ENCODE data around the gene KLF9. TPM values are rescaled to one million over a fixed set of nuclear protein-coding genes. Genes with fewer than 3 reads are reported as not detected.
A peak's percentile ranks its signal among the peaks of the same experiment; 100 is the strongest.

The KLF9 gene
- total RNA-seq, 3 donors from 2014 or later = 129 to 223 (median 206) TPM

GRCh38 chr9:70389188-70389587 is 25.3 kb downstream of the KLF9 start:
- H3K27ac ChIP-seq = no peak overlapping the region
- no peak for DNase-seq (ENCODE audit: low spot score in 2 of 2)
- peak overlapping the region in 1 of 3 donors; percentile 33 for H3K4me3 ChIP-seq
- intact Hi-C loops (cut with DNase I; ENCODE audit: low total_unique reads) = no loop called here
- H3K9me3 ChIP-seq = no peaks in the 10 kb centered on the region
- peaks cover 0 to 12% of the 10 kb centered on the region in 2 donors for H3K4me1 ChIP-seq
- TF ChIP-seq POLR2AphosphoS5 (IDR thresholded peaks at IDR 0.05) = peak in 1 of 3 donors; percentile 8
- TF ChIP-seq, protein P1, sequence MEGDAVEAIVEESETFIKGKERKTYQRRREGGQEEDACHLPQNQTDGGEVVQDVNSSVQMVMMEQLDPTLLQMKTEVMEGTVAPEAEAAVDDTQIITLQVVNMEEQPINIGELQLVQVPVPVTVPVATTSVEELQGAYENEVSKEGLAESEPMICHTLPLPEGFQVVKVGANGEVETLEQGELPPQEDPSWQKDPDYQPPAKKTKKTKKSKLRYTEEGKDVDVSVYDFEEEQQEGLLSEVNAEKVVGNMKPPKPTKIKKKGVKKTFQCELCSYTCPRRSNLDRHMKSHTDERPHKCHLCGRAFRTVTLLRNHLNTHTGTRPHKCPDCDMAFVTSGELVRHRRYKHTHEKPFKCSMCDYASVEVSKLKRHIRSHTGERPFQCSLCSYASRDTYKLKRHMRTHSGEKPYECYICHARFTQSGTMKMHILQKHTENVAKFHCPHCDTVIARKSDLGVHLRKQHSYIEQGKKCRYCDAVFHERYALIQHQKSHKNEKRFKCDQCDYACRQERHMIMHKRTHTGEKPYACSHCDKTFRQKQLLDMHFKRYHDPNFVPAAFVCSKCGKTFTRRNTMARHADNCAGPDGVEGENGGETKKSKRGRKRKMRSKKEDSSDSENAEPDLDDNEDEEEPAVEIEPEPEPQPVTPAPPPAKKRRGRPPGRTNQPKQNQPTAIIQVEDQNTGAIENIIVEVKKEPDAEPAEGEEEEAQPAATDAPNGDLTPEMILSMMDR (IDR thresholded peaks at IDR 0.05) = no peak
- peaks cover 4% of the 10 kb centered on the region for H3K36me3 ChIP-seq
- no peaks in the 10 kb centered on the region for H3K27me3 ChIP-seq

GRCh38 chr9:70387663-70388062 is 26.8 kb downstream of the KLF9 start:
- H3K4me1 ChIP-seq = peaks cover 0 to 12% of the 10 kb centered on the region in 2 donors
- no peaks in the 10 kb centered on the region for H3K9me3 ChIP-seq
- H3K36me3 ChIP-seq = peaks cover 4% of the 10 kb centered on the region
- intact Hi-C loops (cut with DNase I; ENCODE audit: low total_unique reads) = no loop called here
- no peaks in the 10 kb centered on the region for H3K27me3 ChIP-seq
- H3K4me3 ChIP-seq = no peak overlapping the region
- no peak for DNase-seq (ENCODE audit: low spot score in 2 of 2)
- no peak overlapping the region for H3K27ac ChIP-seq
- TF ChIP-seq, protein P1 (IDR thresholded peaks at IDR 0.05) = no peak
- TF ChIP-seq POLR2AphosphoS5 (IDR thresholded peaks at IDR 0.05) (peak in 2 of 3 donors; percentile 9 to 27), POLR2A (IDR thresholded peaks at IDR 0.05) (no peak)

DNA sequence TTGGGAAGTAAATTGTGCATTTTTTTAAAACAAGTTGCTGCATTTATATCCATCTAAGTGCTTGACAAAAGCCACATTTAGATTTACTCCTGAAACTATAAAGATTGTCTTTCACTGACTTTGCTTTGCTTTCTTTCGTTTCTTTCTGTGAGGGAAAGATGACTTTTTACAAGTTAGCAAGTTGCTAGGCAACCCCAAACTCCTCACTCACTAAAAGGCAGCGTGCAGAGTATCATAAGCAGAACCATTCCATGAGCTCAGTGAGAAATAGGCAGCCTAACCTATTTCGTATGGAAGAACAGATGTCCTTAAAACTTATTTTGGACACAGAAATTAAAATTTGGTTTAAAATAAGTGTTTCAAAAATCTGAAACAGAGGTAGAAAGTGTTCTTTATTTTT is 29.0 kb downstream of the KLF9 start:
- no peaks in the 10 kb centered on the region for H3K9me3 ChIP-seq
- no peak overlapping the region for H3K27ac ChIP-seq
- H3K4me1 ChIP-seq = peaks cover 0 to 2% of the 10 kb centered on the region in 2 donors
- DNase-seq (ENCODE audit: low spot score in 2 of 2) = no peak
- TF ChIP-seq, protein P1 (IDR thresholded peaks at IDR 0.05) = no peak
- TF ChIP-seq POLR2A (IDR thresholded peaks at IDR 0.05) (no peak), POLR2AphosphoS5 (IDR thresholded peaks at IDR 0.05) (no peak)
- no peak overlapping the region for H3K4me3 ChIP-seq
- intact Hi-C loops (cut with DNase I; ENCODE audit: low total_unique reads) = no loop called here
- peaks cover 4% of the 10 kb centered on the region for H3K36me3 ChIP-seq
- H3K27me3 ChIP-seq = no peaks in the 10 kb centered on the region

- no peaks in the 10 kb centered on the region for H3K27me3 ChIP-seq
- no peaks in the 10 kb centered on the region for H3K9me3 ChIP-seq
- no peaks in the 10 kb centered on the region for H3K4me1 ChIP-seq
- intact Hi-C loops (cut with DNase I; ENCODE audit: low total_unique reads) = no loop called here
- H3K27ac ChIP-seq = no peak overlapping the region
- no peak for DNase-seq (ENCODE audit: low spot score in 2 of 2)
- TF ChIP-seq, protein P1 (IDR thresholded peaks at IDR 0.05) = no peak
- TF ChIP-seq POLR2A (IDR thresholded peaks at IDR 0.05) = no peak
- TF ChIP-seq POLR2AphosphoS5 (IDR thresholded peaks at IDR 0.05) = no peak
- H3K4me3 ChIP-seq = no peak overlapping the region
- H3K36me3 ChIP-seq = peaks cover 4% of the 10 kb centered on the region
These were observed 31.5 kb downstream of the KLF9 start for GRCh38 chr9:70382709-70383605.

DNA sequence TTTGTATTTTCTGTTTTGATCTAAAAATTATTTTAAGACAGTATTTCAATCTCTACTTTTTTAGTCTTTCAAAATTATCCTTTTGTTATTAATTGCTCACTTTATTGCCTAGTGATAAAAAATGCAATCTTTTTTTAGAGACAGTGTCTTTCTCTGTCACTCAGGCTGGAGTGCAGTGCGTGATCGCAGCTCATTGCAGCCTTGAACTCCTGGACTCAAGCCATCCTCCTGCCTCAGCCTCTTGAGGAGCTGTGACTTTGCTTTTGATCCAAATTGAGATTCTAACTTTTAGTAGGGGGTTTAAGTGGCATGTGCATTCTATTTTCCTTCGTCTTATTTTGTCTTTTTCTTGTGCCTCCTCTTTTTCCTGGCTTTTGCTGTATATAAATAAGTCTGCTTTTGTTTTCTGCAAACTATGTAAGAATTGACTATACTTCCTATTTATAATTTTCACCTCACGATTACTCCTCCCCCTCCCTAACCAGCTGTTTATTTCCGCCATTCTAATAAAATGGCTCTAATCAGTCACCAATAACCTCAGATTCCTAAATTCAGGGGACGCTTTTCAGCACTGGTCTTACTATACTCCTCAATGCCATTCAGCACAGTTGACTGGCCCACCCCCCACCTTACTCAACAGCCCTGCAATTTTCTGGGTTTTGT is 32.3 kb downstream of the KLF9 start:
- Histone ChIP-seq H3K4me1 (no peaks in the 10 kb centered on the region), H3K4me3 (no peak overlapping the region), H3K9me3 (no peaks in the 10 kb centered on the region), H3K27ac (no peak overlapping the region), H3K27me3 (no peaks in the 10 kb centered on the region), H3K36me3 (peaks cover 4% of the 10 kb centered on the region)
- TF ChIP-seq, protein P1 (IDR thresholded peaks at IDR 0.05) = no peak
- peak in 1 of 3 donors; percentile 3 for TF ChIP-seq POLR2AphosphoS5 (IDR thresholded peaks at IDR 0.05)
- no peak for DNase-seq (ENCODE audit: low spot score in 2 of 2)
- intact Hi-C loops (cut with DNase I; ENCODE audit: low total_unique reads) = no loop called here
